ENCODE measurements around the gene CAMK1D.

Gene CAMK1D

DNA sequence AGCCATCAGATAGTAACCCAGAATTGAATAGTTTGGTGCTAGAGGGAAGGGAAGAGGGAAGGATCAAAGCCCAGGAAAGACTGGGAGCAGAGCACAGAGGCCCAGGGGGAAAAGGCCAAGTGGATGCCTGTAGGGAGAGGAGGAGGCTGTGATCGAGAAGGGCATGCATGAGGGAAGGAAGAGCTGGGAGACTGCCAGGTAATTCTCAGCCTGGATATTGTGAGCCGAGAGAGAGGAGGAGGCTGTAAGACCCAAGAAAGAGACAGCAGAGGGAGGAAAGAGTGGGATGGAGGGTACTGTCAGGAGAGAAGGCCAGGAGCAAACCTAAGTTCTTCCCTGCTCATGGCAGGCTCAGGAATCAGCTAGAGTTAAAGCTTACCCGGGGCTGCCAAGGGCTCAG lies 474.0 kb downstream of the CAMK1D start:
- DNase-seq (ENCODE audit: low spot score), result no peak

- no peak for DNase-seq (ENCODE audit: low spot score)
These were observed 476.0 kb downstream of the CAMK1D start for GRCh38 chr10:12825260-12825849.

GRCh38 chr10:12826800-12827372 lies 477.5 kb downstream of the CAMK1D start:
- DNase-seq (ENCODE audit: low spot score), result no peak

- no peak for DNase-seq (ENCODE audit: low spot score)
These were observed 479.4 kb downstream of the CAMK1D start for GRCh38 chr10:12828736-12829135.

- no peak for DNase-seq (ENCODE audit: low spot score)
These were observed 480.6 kb downstream of the CAMK1D start for GRCh38 chr10:12829831-12830390.

DNA sequence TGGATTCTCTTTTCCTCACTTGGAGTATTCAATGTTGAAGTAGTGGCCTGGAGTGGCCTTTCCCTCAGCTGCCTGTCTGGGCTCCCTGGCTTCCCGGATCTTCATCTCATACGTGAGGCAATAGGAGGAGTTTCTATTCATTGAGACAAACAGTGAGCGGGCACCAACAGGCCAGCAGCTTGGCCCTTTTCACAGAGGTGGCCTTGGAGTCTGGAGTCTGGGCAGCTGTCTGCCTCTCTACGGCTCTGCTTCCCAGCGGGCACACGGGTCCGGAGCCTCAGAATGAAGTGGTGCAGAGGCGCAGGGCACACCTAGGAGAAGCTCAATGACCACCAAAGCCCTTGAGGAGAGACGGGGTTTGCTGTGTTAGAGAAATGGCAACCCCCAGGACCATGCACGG lies 482.7 kb downstream of the CAMK1D start:
- no peak for DNase-seq (ENCODE audit: low spot score)

DNA sequence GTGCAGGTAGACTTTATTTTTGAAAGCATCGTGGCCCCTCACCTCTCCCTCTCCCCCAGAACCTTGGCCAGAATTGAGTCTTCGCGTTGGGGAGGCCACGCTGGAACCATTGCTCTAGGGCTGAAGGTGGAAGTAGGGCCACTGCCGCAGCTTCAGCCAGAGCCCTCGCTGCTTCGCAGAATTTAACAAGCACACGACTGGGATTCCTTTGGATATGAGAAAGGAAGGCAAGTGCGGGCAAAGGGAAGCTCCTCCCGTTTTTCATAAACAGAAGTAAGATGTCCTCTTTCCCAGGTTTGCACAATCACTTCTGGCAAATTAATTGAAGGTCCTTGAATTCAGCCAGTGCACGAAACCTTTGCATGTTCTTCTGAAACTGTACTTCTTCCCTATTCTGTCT lies 484.1 kb downstream of the CAMK1D start:
- DNase-seq (ENCODE audit: low spot score), result no peak

DNA sequence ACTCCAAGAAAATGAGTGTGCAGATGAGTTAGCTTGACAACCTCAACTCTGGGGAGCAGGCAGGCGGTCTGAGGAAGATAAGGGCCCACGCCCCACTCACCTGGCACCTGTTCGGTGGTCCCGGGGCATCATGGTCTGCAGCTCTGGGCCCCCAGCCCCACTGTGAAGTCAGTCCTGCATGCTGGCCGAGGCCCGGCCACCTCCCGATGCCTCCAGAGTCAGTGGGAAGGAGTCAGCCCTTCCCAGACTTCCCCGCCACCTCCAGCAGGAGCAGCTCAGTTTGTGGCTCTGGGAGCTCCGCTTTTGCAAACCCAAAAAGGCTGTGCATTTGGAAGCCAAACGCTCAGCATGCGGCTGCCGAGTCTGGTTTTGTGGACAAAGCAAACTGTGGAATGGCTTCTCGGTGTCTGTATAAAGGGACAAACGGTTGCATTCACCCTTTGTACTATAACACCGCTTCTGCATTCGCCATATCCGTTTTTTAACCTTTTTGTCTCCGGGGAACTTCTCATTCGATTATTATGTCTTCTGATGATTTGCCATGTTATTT lies 484.8 kb downstream of the CAMK1D start:
- DNase-seq (ENCODE audit: low spot score), result no peak

DNA sequence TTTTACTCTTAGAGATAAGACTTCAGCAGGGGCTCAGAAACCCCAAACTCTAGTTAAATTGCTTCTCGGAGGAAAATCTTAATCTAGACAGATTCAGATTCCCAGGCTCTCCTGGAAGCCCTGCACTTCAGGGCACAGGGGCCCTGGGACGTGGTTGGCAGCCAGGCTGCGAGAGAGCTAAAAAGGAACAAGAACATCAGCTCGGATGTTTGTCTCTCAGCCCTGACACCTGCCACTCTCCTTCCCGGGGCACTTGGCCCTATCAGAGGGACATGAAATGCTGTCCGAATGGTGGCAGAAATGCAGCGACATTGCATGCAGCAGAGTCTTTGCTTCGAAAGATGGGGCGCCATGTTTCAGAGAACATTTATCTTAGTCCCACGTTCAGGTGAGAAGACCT lies 485.4 kb downstream of the CAMK1D start:
- DNase-seq (ENCODE audit: low spot score), result no peak

GRCh38 chr10:12835709-12836108 lies 486.4 kb downstream of the CAMK1D start:
- DNase-seq (ENCODE audit: low spot score), result no peak

DNA sequence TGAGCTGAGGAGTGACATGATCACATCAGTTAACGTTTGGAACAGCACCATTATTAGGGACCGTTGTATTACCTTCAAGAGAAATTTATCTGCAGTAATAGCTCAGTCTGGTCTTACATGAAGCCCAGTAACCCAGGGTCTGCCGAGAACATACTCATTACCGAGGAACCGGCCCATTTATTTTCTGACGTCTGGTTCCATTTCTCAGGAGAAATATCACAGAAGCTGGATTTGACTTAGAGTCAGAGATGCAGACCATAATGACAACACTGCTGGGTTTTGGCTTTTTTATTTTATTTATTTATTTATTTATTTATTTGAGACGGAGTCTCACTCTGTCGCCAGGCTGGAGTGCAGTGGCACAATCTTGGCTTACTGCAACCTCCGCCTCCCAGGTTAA lies 489.0 kb downstream of the CAMK1D start:
- DNase-seq (ENCODE audit: low spot score), result no peak

DNA sequence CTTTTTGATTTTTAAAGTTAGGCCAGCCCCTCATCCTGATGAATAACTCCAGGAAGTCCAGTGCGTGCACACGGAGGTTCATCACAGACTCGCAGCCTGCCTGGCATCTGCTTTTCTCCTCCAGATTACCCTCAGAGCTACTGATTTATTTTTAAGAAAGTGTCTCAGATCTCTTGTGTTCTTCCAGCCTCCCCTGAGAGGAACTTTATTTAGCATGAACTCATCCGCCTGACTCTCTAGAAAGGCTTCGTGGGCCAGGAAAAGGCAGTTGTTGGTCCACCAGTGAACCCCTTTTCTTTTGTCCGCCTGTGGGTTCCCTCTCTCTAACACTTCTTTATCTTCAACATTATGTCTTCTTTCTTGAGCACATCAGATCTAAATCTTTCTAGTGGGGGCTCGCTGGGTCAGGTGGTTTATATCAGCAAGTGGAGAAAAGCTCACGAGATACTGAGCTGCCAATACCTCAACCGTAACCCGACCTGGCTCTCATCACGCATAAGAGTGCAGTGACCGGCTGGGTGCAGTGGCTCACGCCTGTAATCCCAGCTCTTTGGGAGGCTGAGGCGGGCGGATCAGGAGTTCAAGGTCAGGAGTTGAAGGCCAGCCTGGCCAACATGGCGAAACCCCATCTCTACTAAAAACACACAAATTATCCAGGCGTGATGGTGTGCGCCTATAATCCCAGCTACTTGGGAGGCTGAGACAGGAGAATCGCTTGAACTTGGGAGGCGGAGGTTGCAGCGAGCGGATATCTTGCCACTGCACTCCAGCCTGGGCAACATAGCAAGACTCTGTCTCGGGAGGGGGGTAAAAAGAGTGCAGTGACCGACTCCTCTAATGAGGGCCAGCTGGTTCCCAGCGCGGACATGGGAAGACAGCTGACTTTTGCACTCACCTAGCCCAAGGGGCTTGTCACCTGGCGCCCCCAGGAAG lies 489.9 kb downstream of the CAMK1D start:
- DNase-seq (ENCODE audit: low spot score), result no peak

GRCh38 chr10:12839941-12840611 lies 490.7 kb downstream of the CAMK1D start:
- DNase-seq (ENCODE audit: low spot score), result no peak

DNA sequence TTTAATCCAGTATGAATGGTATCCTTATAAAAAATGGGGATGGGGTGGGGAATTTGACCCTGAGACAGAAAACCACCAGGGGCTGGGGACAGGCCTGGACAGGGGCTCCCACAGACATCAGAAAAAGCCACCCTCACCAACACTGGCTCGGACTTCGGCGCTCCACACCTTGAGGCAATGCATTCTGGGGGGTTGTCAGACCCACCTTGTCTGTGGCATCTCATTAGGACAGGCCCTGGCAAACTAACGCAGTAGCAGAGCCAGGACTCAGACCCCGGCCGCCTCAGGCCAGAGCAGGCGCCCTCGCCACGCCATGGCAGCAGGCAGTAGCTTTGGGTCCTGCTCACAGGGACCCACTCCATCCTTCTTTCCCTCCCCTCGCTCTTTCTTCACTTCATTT lies 492.1 kb downstream of the CAMK1D start:
- DNase-seq (ENCODE audit: low spot score), result no peak

GRCh38 chr10:12841826-12842225 lies 492.5 kb downstream of the CAMK1D start:
- DNase-seq (ENCODE audit: low spot score), result no peak

- DNase-seq (ENCODE audit: low spot score), result no peak
These were observed 493.0 kb downstream of the CAMK1D start for GRCh38 chr10:12842310-12842709.

DNA sequence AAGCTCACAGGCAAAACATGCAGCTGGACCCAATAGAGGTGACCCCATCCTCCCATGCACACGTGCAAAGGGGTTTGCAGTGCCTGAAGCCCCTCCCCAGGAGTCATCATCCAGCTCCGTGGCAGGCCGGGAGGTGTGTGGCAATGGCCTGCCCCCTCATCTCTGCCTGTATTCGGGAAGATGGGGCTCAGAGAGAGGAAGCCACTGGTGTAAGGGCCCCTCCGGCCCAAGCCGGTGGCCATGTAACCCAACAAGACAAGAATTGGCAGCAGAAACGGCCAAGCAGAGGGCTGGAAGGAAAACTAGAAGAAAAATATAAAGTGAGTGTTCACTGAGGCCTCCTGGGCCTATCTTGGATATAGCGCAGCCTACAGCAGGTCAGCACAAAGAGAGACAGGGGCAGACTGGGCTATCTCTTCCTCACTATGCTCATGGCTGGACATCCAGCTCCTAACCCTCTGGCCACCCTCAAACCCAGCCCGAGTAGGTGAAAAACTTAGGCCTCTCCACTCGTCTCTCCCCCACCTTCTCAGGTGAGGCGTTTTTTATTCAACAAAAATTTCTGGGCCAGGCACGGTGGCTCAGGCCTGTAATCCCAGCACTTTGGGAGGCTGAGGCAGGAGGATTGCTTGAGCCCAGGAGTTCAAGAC lies 494.1 kb downstream of the CAMK1D start:
- no peak for DNase-seq (ENCODE audit: low spot score)

- DNase-seq (ENCODE audit: low spot score), result peak; percentile 40
These were observed 495.6 kb downstream of the CAMK1D start for GRCh38 chr10:12844811-12845483.

- DNase-seq (ENCODE audit: low spot score), result no peak
These were observed 497.4 kb downstream of the CAMK1D start for GRCh38 chr10:12846718-12847117.

DNA sequence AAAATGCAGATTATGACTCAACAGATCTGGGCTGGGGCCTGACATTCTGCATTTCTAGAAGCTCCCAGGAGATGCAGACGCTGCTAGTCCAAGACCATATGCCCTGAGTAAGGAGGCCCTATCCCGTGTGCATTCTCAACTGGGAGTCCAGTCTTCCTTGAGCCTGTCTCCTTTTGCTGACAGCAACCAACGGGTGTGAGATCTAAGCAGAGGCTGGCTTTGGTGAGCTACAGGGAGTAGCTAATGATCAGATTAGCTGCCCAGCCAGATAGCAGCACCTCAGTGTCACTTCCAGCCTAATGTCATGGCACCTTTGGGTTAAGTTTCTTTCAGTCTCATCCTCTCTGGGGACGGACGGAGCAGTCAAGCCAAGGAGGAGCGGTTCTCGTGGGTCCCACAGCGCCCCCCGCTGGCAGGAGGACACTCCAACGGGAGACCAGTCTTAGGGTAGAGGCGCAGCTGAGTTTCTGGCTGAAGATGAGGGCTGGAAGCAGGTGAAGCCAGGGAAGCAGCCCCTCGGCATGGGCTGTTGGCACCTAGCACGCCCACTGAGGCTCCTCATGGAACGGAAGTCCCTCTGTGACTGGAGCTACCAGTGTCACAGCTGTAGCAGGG lies 498.1 kb downstream of the CAMK1D start:
- no peak for DNase-seq (ENCODE audit: low spot score)
